HT-29 (cell line): Measurements from ENCODE around the gene ENDOU. TPM values are rescaled to one million over a fixed set of nuclear protein-coding genes. Genes with fewer than 3 reads are reported as not detected.
A peak's percentile ranks its signal among the peaks of the same experiment; 100 is the strongest.

Source experiments
- DNase-seq: peaks from one replicate; pipeline ENCODE4 v3.0.0-alpha.2; 2015; ENCODE audit warnings: low spot score
- total RNA-seq: library from RNA; depleted of rRNA; stranded (reverse); fragments of >200 nt; shearing (Covaris generic); gene quantifications from 2 replicates; pipeline ENCODE4 v1.2.3, GENCODE V29; 2014

ENDOU gene
- total RNA-seq, 1 experiment from 2014 or later: not detected

DNA sequence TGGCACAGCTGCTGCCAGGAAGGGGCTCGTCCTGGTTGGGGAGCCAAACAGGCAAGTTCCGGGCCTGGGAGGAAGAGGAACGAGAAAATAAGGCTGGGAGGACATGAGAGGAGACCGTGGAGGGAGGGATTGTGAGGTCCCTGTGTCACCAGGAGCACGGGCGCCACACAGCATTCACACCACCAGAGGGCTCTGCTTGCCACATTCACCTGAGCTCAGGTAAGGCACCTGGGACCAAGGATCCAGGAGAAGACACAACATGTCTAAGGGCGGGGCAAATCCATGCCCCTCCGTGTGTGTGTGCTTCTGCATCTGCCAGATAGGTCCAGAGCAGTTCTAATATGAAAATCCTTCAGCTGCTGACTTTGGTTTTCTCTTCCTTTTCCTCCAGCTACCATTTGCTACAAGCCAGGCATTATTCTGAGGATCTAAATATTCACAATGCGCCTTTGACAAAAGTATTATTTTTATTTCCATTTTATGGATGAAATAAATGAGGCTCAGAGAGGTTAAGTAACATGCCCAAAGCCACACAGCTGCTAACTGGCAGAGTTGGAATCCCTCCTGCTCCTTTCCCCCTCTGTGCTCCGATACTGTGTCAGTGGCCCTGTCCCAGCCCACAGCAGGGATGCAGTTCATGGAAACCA is 18.8 kb upstream of the ENDOU start:
- DNase-seq: peak; percentile 90

DNA sequence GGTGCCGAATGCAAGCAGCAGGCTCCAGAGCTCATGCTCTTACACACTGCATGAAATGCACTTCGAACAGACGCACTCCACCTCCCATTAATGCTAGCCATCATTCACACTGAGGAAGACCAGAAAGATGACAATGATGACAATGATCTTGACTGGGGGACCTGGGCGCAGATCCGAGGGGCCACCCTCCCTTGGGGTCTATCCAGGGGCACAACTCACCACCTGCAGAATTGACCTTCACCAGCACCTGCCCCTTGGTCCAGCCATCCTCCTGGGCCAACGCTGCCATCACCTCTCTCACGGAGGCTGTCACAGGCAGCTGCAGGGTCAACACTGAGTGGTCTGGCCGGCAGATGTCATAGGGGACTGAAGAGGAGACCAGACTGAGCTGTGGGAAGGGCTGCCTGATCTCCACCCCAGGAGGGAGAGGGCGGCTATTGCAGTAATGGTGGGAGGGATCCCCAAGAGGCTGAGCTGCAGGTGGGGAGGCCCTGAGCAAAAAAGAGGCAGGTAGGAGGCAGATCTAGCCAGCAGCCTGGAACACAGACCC is 18.1 kb upstream of the ENDOU start:
- no peak for DNase-seq

- DNase-seq: peak; percentile 80
Measured at GRCh38 chr12:47742253-47742825, 17.0 kb upstream of the ENDOU start.

- DNase-seq: peak; percentile 84
Measured at GRCh38 chr12:47741340-47741703, 16.0 kb upstream of the ENDOU start.

DNA sequence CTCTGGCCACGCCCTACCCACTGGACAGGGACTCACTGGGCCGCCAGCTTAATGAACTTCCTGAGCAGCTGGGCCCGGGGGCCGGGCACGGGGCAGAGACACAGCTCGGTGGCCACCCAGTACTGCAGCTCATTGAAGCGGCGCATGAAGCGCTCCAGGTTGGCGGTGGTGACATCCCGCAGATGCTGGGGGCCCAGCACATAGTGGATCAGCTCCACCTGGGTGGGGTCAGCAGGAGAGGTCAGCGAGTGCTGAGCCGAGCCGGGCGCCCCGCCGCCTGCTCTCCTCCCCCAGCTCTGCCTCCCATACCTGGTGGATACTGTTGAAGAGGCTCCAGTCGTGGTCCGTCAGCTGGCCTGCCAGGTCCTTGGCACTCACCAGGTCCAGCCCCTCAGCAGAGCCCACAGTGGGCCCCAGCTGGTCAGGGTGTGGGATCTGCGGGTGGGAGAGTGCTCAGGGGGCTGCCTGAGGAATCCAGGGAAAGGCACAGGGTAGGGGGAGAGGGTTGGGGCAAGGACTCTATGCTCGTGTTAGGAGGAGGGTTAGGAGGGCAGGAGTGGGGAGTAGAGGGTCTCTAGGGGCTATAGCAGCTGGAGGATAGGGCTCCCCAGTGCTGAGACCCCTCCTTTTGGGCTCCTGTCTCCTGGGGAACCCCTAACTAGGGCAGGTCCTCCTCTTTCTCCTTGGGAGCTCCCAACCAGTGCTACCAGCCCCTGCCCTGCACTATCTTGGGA is 15.5 kb upstream of the ENDOU start:
- DNase-seq: no peak

DNA sequence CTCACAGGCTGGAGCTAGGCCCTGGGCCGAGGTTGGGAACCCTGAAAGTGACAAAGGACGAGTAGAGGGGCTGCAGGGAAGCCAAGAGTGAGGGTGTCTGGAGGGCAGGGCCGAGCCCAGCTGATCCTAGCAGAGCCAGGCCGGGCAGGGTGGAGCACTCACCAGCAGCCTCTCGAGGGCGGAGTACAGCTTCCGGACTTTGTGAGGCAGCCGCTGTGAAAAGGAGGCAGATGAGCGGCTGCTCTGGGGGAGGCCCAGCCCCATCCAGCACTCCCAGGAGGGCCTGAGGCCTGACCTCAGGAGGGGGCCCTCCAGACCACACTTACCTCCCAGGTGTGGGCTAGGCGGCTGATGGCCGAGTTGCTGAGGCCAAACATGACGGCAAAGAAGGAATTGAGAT is 14.7 kb upstream of the ENDOU start:
- no peak for DNase-seq

- no peak for DNase-seq
Measured at GRCh38 chr12:47739297-47739696, 14.0 kb upstream of the ENDOU start.

GRCh38 chr12:47737936-47738594 is 12.8 kb upstream of the ENDOU start:
- DNase-seq: no peak

DNA sequence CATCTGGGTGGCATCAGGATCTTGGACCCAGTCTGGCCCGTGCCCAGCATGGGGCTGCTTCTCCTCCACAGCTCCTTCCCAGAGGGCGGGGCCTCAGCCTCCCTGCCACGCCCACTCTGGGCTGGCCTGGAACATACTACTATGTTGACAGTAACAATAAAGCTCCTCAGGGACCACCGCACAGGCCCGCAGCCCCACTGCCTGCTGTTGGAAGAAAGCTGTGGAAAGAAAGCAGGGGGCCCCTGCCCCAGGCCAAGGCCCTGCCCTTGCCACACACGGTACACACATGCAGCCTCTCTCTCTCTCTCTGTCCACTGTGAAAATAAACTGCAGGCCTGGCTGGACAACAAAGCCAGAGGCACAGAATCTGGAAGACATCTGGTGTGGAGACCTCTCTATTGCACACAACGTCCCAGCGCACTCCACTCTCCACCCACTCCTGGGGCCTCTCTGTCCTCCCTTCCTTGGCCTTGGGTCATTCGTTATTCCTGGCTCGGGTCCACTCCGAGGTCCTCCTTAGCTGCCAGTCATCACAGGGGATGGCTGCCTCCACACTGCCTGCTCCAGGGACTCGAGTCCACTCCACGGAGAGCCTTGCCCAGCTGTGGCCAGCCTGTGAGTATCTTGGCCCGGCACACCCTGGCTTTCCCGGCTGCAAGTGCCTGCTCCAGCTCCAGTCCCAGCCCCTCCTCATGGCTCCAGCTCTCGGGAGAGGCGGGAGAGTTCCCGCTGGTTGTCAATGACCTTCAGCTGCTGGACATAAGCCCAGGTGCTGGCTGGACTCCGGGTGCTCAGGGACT is 11.8 kb upstream of the ENDOU start:
- DNase-seq: no peak

- no peak for DNase-seq
Measured at GRCh38 chr12:47736216-47736615, 10.9 kb upstream of the ENDOU start.

- DNase-seq: no peak
Measured at GRCh38 chr12:47735649-47736048, 10.4 kb upstream of the ENDOU start.

DNA sequence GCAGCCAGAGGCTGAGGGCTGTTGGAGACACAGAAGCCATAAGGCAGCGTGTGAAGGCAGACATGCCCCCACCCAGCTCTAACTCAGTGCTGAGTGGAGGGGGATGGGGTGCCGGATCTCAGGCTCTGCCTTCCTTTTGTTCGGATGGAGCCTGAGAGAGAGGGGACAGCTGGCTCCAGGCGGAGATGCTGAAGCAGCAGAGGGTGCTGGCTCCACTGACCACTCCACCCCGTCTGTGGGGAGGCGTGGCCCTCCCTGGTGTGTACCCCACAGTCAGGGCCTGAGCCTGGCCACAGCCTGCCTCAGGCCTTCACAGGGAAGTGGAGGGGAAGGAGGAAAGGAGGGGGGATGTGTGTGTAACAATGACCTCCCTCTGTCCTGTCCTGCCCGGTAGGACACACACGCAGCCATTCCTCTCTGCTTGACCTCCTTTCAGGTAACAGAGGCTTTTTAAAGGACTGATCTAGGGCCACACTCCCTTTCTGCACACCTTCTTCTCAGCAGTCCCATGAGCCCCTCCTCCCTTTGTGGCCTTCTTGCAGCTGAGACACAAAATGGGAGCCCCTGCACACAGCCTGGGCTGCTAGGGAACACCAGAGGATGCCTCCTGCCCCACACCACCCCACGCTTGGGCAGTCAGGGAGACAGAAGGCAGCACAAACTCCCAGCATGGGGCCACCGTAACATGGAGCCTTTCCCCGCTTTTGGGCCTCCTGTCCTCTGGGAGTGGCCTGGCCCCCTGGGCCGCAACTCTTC is 9.6 kb upstream of the ENDOU start:
- no peak for DNase-seq

DNA sequence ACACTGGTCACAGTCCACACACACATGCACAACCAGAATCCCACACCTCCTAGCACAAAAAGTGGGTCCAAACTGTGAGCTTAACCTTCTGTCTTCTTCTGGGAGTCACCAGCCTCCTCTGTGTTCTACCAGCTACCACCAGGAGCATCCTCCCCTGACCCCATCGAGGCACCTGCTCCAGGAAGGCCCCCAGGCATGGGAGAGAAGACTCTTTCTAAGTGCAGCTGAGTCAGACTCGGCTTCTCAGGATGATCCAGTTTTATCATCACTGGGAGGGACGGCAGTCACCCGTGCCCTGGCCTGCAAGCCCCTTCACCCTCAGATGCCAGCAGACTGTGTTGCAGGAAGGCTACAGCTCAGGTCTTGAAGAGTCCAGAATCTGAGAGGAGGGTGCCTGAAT is 7.9 kb upstream of the ENDOU start:
- DNase-seq: no peak

GRCh38 chr12:47732504-47732903 is 7.2 kb upstream of the ENDOU start:
- DNase-seq: no peak

- no peak for DNase-seq
Measured at GRCh38 chr12:47731723-47732122, 6.4 kb upstream of the ENDOU start.

- DNase-seq: no peak
Measured at GRCh38 chr12:47730341-47730744, 5.1 kb upstream of the ENDOU start.

- no peak for DNase-seq
Measured at GRCh38 chr12:47729233-47729632, 3.9 kb upstream of the ENDOU start.

DNA sequence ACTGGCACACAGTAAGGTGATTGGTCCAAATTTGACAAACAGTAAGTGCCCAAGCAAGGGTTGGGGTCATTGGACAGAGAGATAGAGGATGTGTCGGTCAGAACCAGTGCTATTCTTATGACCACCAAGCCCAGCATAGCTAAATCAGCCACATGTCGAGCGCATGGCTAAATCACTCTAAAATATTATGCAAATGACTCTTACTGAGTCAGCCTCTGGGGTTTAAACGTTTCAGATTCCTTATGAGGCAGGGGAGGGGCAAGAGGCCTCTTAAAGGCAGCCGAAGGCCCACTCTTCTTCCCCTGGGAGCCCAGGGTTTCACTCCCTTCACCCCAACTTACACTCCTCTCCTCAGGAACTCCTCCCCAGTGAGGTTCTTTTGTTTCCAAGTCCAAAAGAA is 603 bp upstream of the ENDOU start:
- DNase-seq: no peak

DNA sequence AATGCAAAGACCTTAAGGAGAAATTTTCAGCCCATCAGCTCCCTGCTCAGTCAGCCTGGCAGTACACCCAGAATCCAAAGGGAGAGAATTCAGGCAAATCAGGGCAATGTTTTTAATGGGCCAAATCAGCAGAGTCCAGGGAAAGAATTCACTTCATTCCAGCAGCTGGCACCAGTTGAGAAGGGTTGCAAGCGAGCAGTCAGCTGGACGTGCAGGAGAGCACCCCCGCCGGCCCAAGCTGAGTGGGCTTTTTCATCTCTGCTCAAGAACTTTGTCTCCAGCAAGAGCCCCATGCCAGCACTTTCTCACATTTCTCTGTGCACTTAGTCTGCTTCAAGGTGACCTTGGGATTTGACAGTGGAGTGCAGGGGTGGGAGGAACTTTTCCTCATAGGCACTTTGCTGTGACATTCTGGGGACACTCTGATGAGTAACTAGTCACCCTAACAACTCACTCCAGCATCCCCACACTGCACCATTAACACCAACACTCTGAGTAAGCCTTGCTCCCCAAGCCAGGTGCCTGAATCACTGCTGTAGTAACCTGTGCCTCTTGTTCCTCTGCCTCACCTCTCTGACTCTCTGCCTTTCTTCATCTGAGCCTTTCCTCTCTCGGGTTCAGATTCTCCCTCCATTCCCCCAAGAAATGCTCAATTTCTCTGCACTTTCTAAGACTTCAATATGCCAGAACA is 2.2 kb downstream of the ENDOU start:
- no peak for DNase-seq
